ENCODE measurements around the gene MED15.

MED15 gene

DNA sequence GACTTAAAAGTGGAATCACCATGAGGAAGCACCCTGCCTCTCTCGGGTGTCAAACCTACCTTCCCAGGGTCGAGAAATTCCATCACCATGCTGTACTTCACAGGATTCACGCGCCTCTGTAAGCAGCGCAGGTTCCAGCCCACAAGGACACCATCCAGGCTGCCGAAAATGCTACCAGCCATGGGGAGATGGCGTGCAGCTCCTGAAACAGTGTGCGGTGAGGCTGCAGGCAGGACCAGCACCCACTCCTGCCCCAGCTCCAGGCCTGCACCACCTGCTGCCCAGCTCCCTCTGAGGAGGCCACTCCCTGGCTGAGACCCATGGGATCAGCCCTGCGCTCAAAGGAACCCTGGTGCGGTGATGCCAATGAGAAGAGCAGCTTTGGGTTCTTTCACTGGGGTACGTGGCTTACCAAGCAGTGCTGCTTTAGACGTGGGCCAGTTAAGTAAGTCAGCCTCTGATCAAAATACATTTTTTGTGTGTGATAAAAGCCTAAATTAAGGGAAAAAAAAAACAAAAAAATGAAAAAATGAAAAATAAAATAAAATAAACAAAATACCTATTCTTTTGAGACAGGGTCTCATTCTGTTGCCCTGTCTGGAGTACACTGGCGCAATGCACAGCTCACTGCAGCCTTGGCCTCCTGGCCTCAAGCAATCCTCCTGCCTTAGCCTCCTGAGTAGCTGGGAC lies 115.4 kb downstream of the MED15 start:
- DNase-seq (ENCODE audit: low read depth in 2 of 2), result no peak

DNA sequence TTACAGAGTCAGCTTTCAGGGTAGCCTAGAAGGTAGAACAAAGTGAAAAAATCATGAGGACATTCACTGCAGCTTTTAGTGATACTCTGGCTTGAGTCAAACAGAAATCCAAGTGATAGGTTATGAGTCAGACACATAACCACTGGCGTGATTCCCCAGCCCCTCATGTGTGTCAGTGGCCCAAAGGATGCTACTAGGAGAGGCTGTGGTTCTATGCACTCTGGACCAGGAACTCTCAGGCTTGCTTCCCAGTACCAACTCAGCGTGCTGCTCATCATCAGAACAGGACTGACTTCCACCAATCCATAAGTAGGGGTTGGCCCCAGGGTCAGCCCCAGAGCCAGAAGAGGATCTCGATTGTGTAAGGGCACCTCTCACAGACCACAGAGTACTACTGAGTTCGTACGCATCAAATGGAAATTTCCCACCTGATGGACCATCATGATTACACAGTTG lies 116.8 kb downstream of the MED15 start:
- DNase-seq (ENCODE audit: low read depth in 2 of 2), result no peak

DNA sequence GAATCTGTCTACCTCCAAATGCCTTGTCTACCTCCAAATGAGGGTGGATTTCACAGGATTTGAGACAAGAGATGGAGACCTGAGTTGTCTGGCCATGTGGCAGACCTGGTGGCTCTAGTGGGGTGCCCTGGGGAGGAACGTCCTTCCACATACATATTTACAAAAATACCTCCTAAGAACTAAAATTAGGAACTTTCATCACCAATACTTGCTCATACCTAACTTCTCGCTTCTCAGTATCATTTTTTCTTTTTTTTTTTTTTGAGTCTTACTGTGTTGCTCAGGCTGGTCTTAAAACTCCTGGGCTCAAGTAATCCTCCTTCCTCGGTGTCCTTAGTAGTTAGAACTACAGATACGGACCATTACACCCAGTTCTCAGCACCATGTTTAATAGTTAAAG lies 117.9 kb downstream of the MED15 start:
- DNase-seq (ENCODE audit: low read depth in 2 of 2), result no peak

DNA sequence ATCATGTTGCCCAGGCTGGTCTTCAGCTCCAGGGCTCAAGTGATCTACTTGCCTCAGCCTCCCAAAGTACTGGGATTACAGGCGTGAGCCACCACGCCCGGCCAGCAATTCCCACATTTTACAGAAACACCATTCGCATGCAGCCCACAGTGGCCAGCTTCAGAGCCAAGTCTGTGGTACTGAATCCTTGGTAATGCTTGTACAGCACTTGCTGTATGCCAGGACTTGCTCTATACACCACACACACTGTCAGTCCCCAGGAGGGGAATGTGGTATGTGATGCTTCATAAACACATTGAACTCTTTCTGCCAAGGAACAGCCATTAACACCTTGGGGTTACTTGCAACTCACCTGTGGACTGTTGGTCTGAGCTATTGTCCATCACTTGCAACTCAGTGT lies 119.4 kb downstream of the MED15 start:
- DNase-seq (ENCODE audit: low read depth in 2 of 2), result no peak

DNA sequence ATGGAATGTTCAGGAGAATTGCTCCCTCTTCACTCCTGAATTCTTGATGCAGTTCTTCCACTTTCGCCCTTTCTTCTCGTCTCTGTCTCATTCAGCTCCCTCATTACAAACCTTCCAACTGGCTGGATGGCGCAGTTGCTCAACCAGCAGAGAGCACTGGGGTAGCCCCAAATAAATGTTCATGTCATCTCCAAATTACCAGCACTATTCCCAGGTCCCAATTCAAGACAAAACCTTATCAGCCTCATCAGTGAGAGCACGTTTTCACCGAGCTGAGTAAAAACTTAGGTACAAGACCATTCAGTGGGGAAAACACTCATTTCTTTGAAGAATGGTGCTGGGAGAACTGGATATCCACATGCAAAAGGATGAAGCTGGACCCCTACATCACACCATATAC lies 120.0 kb downstream of the MED15 start:
- DNase-seq (ENCODE audit: low read depth in 2 of 2), result no peak

DNA sequence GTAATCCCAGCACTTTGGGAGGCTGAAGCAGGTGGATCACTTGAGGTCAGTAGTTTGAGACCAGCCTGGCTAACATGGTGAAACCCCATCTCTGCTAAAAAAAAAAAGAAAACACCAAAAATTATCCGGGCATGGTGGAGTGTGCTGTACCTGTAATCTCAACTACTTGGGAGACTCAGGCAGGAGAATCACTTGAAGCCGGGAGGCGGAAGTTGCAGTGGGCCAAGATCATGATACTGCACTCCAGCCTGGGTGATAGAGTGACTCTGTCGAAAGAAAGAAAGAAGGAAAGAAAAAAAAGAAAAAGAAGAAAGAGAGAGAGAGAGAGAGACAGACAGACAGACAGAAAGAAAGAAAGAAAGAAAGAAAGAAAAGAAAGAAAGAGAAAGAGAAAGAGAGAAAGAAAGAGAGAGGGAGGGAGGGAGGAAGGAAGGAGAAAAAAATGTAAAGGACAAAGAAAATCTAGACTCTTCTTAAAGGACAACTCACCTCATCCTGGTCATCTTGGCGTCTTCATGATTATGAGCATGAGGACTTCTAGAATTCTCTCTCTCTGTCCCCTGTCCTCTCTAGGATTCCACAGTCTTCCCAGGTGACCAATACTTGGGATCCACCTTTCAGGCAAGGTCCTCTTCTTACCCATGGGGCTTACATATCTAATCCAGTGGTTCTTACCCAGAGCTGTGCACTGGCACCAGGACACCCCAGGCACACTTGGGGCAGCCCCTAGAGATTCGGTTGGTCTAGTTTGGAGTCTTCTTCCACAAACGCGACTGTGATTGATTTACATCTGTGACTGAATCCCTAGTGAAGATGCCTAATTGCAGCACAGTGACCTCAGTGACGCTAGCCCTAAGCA lies 120.9 kb downstream of the MED15 start:
- DNase-seq (ENCODE audit: low read depth in 2 of 2), result no peak

DNA sequence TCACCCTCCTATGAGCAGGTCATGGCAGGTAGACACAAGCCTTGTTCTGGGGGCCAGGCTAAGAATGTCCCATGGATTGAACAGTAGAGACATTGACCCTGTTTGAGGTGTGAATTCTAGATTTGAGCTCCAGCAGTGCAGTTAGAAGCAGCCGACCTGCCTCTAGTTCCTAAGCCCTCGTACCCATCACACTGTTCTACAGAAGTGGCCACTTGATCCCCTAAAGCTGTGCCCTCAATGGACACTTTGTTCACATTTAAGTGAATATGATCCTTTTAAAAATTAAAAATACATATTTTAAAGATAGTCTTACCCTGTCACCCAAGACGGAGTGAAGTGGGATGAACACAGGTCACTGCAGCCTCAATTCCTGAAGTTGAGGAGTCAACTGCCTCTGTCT lies 122.0 kb downstream of the MED15 start:
- DNase-seq (ENCODE audit: low read depth in 2 of 2), result no peak

DNA sequence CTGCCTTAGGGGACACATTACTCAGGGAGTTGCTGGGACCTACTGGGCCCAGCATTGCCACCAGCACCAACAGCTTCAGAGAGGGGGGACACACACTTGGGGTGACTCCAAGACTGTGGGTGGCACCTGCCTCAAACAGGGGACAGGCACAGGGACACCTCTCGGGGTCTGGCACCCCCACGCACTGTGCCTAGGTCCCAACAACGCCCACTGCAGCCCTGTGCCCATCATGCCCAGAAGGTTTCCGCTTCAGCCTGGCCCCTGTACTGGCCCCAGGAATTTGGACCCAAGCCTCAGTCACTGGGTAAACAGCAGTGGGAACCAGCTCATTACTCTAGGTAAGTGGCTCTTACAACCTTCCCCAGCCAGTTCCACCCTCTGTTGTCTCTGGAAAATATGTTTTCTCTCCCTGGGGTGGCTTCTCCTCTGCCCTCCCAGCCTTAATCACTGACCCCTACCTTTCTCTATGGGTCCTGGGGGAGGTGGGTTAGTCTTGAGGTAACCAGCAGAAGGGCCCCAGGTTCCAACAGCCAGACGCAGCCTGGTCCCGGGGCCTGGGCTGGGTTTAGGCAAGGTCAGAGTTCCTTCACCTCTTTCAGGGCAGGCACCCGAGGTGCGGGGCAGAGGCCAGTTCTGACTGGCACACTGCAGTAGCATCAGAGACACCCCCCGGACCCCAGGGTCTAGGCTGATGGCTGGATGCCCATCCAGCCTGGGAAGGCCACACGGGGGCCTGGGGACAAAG lies 123.6 kb downstream of the MED15 start:
- no peak for DNase-seq (ENCODE audit: low read depth in 2 of 2)

DNA sequence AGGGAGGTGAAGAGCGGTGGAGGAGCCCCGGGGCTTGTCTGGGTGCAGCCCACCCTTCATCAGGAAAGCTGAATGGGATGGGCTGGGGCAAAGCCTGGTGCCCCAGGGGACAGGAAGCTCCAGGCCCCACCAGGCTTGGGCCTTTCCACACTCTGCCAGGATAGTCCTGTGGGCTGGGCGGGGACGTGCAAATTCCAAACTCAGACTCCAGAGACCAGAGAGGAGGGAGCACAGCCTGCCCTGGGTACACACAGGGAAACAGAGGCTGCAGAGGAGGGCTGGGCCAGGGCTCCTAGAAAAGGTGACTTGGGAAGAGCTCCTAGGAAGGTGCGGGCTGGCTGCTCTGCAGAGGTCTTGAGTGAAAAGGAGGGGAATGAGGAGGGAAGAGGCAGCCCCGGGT lies 124.7 kb downstream of the MED15 start:
- DNase-seq (ENCODE audit: low read depth in 2 of 2), result no peak

DNA sequence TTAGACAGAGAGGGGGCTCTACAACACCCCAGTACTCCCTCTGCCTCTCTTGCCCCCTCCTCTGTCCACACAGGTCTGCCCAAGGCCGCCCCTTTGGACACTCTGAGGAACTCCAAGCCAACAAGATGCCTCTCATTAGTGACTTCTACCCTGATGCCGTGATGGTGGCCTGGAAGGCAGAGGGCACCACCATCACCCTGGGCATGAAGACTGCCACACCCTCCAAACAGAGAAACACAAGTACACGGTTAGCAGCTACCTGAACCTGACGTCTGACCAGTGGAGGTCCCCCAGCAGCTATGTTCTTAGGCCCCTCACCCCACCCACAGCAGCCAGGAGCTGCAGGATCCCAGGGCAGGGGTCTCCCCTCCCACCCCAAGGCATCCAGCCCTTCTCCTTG lies 125.1 kb downstream of the MED15 start:
- DNase-seq (ENCODE audit: low read depth in 2 of 2), result no peak

DNA sequence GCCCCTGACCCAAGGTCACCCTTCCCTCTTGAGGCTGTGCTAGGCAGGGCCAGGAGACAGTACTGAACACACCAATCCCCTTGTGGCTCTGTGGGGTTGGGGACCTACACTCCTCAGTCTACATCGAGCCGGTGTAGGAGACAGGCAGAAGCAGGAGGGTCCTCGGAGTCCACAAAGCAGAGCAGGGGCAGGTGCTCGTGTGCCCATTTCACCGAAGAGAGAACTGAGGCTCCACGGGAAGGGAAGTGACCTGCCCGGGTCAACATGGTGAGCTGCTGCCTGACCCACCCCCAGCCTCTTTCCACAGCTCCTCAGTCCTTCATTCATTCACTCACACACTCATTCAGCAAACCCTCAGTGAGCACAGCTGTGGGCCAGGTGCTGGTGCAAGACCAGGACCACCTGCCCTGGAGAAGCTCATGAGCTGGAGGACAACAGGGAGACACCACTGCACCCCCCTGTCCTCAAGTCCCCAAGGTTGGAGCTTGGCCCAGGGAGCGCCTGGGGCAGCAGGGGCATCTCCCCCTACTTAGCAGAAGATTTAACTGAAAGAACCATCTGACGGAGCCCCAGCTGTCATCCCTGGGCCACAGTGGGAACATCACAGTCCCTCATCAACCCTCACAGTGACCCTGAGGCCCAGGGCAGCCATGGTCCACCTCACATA lies 127.3 kb downstream of the MED15 start:
- no peak for DNase-seq (ENCODE audit: low read depth in 2 of 2)

DNA sequence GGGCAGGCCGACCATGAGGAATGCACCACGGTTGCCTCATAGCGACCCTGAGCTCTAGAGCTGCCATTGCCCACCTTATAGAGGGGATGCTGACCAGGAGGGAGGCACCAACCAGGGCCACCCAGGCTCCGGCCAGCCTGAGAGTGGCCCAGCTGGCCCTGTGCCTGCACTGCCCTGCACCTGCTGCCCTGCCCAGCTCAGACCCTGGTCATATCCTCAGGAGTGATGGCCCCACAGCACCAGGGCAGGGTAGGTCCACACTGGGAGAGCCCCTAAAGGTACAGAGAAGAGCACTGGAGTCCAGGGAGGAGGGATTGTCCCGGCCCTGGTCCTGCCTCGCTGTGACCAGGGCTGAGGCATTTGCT lies 127.8 kb downstream of the MED15 start:
- no peak for DNase-seq (ENCODE audit: low read depth in 2 of 2)

DNA sequence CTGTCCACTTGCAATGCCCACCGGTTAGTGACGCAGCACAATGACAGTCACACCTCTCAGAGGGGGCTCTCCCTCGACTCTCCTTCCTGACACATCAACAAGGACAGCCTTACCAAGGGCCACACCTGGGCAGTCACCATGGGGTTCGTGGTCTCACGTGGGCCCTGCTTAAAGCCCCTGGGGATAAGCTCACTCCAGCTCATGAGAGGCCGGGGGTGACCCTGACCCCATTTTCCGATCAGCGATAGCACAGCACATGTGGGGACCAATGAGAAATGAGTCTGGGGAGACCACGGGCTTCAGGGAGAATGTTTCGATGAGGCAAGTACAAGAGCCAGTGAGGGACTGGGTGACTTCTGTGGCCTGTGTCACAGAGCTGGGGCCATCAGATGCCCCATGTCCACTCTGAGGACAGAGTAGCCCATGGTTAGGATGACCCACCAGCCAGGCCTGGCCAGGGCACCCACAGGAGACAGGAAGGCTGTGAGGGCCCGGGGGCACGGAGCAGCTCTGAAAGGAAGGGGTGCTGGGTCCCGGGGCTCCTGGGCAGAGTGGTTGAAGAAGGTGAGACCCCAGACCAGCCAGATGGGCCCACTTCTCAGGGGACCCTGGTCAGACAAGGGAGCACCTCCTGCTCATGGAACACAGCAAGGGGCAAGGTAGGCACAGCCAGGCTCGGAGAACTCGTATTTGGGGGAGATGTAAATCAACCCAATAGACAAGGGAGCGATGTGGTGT lies 128.8 kb downstream of the MED15 start:
- DNase-seq (ENCODE audit: low read depth in 2 of 2), result no peak

DNA sequence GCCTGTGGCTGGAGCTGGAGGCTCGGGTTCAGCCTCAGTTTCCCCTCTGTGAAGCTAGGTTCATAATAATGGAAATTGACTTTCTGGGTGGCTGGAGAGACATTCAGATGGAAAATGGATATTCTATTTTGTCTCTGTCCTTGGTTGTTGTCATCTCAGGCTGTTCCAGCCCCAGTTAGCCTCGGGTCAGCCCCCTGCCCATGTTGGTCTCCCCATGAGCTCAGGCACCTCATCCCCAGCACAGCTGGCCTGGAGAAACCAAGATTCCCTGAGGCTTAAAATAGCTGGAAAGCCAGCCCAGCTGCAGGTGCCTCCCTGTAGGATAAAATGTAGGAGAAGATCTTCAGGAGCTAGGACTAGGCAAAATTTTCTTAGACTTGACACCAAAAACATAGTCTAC lies 129.5 kb downstream of the MED15 start:
- DNase-seq (ENCODE audit: low read depth in 2 of 2), result no peak

All from stimulated activated CD8-positive, alpha-beta memory T cell treated with anti-CD3 and anti-CD28 coated beads, Interleukin-7, amount 100 ng/mL, for 1 hour (primary cell).